Effector CD4-positive, alpha-beta T cell (primary cell): Measurements from ENCODE around the gene MAP2K7.
A peak's percentile ranks its signal among the peaks of the same experiment; 100 is the strongest.
"Not testable (repeated sequence)": the region's sequence is repeated elsewhere in the genome, so short reads cannot be mapped to it uniquely, and the experiment has no call there.

Experiments
- DNase-seq: peaks from one replicate; pipeline ENCODE4 v3.0.0-alpha.2; 2020

MAP2K7 gene

DNA sequence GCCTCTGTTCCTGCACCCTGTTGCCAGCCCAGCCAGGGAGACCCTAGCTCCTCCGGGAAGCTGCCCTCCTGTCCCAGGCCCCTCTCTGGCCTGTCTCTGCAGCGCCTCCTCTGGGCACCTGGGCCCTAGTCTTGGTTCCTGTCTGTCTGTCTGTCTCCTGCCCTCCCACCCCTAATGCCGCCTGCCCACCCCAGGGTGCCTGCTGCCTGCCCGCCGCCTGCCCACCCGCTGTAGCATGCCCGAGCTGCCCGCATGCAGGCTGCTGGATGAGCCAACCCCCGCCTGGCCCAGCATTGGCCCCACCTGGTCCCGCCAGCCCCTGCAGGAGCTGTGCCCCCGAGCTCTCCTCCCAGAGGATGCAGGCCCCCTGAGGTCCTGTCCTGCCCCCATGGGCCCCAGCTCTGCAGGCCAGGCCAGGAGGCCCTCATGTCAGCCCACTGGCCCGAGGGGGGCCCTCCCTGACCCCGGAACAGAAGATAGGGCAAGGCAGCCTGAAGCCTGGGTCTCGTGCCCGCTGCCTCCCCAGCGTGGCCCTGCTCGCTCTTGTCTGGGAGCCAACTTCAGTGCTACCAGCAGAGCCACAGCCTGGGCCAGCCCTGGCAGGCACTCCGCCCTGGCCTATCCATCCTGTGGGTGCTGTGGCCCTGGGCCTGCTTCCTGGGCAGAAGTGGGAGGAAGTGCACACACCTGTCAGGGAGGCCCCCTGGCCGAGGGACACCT lies 5.2 kb downstream of the MAP2K7 start:
- DNase-seq = no peak

DNA sequence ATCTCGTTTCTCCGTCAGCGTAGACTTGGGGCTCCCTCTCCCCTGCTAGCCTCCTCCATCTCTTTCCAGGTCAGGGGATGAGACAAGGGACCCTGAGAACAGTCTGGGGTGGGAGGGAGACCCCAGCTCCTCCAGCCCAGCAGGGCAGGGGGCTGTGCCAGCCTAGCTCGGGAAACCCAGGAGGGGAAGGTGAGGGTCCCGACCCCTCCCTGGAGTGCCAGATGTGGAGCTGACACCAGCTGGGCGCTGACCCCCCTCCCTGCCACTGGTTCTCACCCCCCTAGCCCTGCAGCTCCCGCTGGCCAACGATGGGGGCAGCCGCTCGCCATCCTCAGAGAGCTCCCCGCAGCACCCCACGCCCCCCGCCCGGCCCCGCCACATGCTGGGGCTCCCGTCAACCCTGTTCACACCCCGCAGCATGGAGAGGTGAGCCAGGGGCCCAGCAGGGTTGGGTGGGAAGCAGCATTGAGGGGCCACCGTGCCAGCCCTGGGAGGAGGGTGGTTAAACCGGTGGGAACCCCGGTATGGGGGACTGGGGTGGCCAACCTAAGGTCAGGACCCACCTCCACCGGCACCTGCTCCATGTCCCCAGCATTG lies 5.9 kb downstream of the MAP2K7 start:
- no peak for DNase-seq

DNA sequence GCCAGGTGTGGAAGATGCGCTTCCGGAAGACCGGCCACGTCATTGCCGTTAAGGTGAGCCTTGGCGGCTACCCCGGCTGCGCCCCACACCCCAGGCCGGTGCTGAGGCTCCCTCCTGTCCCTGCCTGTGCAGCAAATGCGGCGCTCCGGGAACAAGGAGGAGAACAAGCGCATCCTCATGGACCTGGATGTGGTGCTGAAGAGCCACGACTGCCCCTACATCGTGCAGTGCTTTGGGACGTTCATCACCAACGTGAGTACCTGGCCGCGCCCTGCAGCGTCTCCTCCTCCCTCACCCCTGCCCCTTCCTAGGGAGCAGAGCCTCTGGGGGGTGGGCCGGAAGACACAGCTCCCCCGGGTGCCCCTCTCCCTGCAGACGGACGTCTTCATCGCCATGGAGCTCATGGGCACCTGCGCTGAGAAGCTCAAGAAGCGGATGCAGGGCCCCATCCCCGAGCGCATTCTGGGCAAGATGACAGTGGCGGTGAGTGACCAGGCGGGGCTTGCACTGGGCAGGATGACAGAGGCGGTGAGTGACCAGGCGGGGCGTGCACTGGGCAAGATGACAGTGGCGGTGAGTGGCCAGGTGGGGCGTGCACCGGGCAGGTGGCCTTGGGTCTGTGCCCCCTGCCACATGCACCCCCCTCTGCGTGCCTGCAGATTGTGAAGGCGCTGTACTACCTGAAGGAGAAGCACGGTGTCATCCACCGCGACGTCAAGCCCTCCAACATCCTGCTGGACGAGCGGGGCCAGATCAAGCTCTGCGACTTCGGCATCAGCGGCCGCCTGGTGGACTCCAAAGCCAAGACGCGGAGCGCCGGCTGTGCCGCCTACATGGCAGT lies 6.9 kb downstream of the MAP2K7 start:
- DNase-seq = no peak

DNA sequence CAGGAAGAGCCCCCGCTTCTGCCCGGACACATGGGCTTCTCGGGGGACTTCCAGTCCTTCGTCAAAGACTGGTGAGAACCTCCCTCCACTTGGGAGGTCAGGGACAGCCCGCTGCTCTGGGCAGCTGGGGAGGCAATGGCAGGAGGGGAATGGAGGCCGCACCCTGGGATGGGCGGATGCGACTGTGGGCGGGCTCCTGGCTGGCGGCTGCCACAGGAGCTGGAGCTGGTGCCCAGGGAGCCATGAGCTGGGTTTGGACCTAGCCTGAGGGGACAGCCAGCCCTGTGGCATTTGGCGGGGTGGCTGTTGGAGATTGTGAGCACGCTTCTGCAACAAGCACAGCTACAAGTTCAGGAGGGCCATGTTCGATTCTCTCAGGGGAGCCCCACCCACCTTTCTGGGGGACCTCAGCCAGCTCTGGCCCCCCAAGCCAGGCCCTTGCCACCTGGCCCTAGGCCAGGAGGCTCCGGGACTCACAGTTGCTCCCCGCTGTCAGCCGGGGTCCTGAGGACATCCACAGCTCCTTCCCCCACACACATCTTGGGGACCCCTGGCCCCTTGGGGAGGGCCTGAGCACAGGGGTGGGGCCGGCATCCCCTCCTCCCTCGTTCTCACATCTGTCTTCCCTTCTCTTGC lies 7.9 kb downstream of the MAP2K7 start:
- no peak for DNase-seq

DNA sequence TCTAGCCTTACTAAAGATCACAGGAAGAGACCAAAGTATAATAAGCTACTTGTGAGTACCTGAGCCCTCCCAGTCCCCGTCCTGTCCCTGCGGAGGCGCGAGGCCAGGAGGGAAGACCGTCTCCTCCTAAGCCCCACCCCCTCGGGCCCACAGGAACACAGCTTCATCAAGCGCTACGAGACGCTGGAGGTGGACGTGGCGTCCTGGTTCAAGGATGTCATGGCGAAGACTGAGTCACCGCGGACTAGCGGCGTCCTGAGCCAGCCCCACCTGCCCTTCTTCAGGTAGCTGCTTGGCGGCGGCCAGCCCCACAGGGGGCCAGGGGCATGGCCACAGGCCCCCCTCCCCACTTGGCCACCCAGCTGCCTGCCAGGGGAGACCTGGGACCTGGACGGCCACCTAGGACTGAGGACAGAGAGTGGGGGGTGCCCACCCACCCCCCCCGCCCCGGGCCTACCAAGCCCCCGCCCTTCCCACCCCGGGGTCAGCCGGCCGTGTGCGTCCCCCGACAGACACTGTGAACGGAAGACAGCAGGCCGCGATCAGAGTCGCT lies 8.5 kb downstream of the MAP2K7 start:
- no peak for DNase-seq

DNA sequence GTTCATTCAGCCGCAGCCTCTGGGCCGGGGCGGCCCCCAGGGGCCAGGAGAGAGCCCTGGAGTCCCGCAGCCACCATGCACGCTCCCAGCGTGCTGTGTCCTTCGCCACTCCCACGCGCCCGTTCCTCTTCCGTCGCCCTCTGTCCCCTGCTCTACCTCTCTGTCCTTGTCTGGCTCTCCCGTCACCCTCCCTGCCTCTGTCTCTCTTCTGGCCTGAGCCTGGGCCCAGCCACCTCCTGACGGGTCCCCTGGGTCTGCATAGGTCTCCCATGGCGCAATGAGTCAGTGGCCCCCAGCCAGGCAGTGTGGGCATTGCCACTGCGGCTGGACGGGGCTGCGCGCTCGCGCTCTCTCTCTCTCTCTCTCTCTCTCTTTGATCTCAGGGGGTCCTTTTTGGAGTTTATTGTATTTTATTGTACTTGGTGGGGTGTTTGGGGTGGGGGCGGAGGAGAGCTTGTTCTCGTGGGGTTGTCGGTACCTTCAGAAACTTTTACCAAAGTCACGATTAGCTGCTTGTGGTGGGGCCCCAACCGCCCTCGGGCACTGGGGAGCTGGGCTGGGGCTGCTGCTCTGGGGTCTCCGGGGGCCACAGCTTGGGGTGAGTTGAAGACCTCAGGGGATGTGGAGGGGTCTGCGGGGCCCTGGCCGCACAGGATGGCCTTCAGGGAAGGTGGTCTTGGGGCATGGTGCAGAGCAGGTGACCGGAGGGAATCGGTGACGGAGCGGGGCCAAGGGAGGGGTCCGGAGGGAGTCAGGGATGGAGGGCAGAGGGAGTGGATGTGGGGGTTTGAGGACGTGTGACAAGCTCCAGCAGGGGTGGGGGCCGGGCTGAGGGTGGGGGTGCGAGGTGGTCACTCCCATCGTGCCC lies 9.3 kb downstream of the MAP2K7 start:
- no peak for DNase-seq

DNA sequence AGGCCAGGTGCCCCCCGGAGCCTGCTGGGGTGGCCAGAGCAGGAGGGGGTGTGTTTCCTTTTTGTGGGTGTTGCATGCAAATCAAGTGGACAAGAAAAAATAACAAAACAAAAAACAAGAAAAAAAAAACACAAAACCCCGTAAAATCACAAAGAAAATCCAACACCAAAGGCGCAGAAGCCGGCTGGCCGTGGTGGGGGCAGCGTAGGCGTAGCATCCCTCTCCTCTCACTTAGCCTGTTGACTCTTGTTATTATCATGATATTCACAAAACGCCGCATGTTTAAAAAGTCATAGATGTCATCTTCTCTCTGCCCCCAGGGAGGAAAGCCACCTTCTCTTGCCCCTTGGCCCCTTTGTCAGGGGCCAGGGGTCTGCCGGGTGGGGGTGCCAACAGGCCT lies 10.0 kb downstream of the MAP2K7 start:
- no peak for DNase-seq

DNA sequence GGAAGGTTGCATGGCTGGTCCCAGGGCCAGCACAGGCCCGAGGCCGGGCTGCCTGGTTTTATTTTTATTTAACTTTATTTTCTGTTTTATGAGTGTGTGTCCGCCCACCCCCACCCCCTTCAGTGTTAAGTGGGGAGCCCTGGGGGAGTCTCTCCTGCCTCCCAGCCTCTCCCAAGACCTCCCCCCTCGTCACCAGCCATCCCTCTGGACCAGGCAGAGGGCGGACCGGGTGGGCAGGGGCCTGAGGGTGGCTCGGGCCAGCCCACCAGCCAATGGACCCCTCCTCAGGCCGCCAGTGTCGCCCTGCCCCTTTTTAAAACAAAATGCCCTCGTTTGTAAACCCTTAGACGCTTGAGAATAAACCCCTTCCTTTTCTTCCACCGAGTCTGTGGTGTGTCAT lies 10.4 kb downstream of the MAP2K7 start:
- DNase-seq = no peak

DNA sequence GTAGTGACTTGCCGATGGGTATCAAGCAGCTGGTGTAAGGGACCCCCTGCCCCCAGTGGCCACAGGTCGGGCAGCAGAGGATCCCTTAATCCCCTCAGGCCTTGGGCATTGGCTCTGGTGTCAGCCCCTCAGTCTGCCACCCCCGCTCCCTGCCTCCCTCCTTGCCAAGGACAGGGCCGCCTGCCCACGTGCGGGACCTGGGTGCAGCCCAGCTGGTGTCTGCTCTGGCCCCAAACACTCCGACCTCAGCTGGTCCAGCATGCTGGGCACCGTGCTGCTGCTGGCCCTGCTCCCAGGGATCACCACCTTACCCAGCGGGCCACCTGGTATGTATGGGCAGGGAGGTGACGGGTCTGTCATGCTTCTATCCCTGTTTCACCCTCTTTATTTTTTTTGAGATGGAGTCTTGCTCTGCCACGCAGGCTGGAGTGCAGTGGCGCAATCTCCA lies 10.9 kb downstream of the MAP2K7 start, which contains the start of gene TGFBR3L:
TSS of gene TGFBR3L (plus strand) at position 233 of the 448 bp plus-strand sequence.
- DNase-seq = no peak

DNA sequence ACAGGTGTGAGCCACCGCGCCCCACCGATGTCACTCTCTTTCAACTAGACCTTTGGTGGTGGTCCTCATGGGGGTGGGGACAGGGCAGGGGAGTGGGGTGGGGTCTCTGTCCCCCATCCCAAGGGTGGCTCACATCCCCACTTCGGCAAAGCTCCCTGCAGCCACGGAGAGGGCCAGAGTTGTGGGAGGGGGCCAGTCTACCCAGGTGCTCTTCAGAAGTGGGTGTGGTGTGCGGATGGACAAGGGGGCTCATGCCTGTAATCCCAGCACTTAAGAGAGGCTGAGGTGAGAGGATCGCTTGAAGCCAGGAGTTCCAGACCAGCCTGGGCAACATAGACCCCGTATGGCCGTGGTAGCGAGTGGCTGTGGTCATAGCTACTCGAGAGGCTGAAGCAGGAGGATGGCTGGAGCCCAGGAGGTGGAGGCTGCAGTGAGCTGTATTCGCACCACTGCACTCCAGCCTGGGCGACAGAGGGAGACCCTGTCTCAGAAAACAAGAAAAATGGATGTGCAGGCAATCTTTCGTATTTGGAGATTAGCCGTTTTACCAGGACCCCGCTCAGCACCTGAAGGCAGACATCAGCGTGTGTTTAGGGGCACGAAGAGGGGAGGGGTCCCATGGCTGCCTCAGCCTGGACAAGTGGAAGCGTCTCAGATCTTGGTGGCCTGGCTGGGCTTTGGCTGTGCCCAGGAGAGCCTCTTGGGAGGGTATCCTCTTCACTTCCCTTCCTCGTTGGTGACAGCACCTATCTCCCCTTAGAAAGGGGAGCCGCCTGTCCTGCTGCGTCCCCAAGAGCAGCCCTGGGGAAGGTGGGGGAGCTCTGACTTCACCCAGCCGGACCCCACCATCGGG lies 11.8 kb downstream of the MAP2K7 start:
- DNase-seq = no peak

DNA sequence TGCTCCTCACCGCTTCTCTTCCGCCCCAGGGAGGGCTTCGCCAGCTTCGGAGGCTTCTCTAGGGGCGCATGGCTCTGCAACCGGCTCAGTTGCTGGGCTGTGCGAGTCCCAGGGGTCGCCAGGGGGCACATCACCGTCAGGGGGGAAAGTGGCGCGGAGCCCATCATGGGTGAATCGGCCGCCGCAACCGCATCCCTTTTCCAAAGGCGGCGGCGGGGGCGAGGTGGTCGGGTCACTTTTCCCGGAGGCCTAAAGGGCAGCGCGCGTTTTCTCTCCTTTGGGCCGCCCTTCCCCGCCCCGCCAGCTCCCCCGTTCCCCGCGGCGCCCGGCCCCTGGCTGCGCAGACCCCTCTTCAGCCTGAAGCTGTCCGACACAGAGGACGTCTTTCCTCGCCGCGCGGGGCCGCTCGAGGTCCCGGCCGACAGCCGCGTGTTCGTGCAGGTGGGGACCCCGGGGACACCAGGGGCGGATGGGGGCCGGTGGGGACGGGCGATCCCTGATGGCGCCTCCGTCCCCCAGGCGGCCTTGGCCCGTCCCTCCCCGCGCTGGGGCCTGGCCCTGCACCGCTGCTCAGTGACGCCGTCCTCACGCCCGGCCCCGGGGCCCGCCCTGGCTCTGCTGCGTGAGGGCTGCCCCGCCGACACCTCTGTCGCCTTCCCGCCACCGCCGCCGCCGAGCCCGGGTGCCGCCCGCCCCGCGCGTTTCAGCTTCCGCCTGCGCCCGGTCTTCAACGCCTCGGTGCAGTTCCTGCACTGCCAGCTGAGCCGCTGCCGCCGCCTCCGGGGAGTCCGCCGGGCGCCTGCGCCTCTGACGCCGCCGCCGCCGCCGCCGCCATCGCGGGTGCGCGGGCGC lies 12.7 kb downstream of the MAP2K7 start:
- peak; percentile 39 for DNase-seq

DNA sequence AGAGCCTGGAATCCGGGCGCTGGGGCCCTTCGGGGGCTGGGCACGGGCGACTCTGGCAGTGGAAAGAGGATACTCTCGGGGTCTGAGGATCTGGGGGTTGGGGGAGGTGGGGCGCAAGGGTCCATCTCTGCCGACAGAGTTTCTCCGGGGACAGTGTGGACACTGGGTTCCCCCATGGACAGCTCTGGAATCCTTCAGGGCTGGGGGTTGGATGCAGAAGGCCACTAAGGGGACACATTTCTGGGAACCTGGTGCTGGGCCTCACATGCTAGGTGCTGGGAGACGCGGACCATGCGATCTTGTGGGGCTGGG lies 13.2 kb downstream of the MAP2K7 start:
- no peak for DNase-seq

DNA sequence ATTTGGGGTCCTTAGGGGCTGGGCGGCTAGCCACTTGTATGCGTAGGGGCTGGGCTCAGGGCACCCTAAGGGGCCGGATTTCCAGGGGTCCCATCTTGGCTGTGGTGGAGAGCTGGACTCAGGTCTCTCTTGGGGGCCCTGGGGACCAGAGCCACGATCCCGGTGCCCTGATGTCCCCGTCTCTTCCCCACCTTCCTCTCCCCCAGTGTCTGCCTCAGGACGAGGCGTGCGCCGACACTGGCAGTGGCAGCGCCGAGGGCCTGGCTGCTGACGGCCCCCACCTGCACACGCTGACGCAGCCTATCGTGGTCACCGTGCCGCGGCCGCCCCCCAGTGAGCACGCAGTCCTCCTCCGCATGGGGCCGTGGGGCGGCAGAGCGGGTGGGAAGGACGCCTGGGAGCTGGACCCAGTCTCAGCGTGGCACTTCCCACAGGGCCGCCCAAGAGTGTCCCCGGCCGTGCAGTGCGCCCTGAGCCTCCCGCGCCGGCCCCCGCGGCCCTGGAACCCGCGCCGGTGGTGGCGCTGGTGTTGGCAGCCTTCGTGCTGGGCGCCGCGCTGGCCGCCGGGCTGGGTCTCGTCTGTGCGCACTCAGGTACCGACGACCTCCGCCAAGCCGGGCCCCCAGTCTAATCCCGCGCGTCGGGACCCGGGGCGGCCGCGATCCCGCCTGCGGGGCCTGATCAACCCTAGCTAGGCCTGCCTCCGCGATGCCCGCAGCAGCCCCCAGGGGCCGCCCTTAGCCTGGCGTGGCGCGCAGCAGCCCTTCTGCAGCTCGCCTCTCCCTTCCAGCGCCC lies 13.8 kb downstream of the MAP2K7 start:
- peak; percentile 43 for DNase-seq

DNA sequence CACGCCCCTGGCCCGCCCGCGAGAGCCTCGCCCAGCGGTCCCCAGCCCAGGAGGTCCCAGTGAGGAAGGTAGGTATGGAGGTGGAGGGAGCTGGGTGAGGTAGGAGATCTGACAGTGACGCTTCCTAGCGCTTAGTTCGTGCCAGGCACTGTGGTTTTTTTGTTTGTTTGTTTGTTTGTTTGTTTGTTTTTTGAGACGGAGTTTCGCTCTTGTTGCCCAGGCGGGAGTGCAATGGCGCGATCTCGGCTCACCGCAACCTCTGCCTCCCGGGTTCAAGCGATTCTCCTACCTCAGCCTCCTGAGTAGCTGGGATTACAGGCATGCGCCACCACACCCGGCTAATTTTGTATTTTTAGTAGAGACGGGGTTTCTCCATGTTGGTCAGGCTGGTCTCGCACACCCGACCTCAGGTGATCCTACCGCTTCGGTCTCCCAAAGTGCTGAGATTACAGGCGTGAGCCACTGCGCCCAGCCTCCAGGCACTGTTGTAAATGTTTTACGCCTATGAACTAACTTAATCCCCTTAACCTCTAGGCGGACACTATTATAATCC lies 14.5 kb downstream of the MAP2K7 start:
- not testable (repeated sequence) for DNase-seq

DNA sequence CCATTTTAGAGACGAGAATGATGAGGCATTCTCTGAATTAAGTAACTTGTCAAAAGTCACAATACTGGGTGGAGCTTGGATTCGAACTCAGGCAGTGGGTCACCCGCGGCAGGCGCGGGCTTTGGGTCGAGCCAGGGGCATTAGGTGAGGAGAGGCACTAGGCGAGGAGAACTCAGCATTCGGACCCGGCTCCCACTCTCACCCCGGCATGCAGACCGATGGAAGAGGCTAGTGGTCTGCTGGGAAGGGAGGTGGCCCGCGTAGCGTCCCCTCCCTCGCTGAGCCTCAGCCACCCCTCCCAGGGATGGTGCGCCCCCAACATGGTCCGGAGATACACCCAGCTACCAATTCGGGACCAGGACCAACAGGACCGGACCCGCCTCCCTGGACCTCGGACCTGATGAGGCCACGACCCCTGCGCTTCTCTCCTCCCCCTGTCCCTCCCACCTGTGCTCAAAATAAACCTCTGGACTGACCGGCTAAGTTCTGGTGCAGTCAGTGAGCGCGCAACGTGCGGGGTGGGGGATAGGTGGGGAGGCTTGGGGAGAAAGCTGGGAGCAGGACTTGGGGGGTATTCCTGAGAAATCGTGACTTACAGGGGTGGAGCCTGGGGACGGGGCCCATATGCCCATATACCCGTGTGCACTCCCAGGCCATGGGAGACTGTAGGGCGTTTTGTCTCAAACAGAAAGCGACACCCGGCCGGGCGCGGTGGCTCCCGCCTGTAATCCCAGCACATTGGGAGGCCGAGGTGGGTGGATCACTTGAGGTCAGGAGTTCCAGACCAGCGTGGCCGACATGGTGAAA lies 15.1 kb downstream of the MAP2K7 start:
- no peak for DNase-seq

DNA sequence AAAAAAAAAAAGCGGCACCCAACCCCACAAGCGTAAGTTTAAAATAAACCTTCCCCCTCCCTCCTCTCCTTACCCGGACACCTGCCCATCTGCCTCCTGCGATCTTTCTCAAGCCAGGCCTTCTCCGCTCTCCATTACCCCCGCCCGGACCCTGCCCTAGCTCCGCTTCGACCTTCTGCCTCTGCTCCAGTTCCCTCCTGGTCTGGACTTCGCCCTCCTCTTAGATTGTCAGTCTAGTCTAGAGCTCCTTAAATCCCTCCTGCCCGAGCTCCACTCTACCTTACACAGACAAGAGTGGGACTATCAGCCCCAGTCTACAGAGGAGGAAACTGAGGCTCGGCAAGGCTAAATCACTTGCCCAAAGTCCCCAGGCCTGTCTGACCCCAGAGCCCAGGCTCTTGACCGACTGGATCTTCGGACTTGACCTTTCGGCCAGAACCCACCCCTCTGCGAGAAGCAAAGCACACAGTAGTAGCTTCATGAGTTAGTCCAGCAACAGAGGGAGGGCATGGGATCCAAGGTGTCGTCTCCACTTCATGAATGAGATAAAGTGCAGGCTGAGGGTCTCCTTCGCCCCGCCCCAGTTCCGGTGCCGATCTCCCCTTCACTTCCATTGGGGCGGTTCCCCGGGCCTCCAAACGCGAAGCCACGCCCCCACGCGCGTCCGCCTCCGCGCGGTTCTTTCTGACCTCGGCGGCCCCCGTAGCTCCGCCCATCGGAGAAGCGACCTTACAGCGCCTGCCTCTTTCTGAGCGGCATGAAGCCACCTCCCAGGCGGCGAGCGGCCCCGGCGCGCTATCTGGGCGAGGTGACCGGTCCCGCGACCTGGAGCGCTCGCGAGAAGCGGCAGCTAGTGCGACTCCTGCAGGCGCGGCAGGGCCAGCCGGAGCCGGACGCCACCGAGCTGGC lies 16.2 kb downstream of the MAP2K7 start, which contains the start of gene SNAPC2:
TSS of gene SNAPC2 (plus strand) at position 729 of the 909 bp plus-strand sequence. CDS start at position 758, 29 bp downstream.
- peak; percentile 94 for DNase-seq
